Measurements from ENCODE around the gene FAM78B.

DNA sequence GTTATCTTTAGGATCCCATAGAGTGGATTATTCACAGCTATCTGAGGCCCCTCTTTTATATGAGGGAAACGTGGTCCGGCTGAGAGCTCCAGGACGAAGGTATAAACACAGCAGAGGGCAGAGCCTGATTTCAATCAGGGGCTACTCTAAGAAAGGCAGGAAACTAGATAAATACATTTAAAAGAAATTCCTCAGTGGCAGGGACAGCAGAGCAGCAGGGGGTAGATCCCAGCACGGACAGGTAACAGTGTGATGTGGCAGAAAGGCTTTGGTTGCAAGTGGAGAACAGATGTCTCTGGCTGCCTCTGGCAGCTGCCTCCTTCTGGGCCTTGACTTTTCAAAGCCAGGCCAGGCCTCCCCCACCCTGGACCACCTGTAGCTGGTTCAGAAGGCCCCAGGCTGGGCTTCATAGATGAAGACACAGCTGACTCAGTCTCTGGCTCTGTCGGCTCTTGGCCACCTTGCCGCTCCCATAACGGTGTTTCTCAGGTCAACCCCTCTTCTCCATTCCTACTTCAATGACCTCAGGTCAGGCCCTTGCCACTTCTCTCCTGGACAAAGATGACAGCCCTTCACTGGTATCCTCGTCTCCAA lies 43.8 kb downstream of the FAM78B start:
- TF ChIP-seq, protein P1, sequence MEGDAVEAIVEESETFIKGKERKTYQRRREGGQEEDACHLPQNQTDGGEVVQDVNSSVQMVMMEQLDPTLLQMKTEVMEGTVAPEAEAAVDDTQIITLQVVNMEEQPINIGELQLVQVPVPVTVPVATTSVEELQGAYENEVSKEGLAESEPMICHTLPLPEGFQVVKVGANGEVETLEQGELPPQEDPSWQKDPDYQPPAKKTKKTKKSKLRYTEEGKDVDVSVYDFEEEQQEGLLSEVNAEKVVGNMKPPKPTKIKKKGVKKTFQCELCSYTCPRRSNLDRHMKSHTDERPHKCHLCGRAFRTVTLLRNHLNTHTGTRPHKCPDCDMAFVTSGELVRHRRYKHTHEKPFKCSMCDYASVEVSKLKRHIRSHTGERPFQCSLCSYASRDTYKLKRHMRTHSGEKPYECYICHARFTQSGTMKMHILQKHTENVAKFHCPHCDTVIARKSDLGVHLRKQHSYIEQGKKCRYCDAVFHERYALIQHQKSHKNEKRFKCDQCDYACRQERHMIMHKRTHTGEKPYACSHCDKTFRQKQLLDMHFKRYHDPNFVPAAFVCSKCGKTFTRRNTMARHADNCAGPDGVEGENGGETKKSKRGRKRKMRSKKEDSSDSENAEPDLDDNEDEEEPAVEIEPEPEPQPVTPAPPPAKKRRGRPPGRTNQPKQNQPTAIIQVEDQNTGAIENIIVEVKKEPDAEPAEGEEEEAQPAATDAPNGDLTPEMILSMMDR (IDR thresholded peaks at IDR 0.05), result no peak
- TF ChIP-seq POLR2A (IDR thresholded peaks at IDR 0.05), result no peak
